BE2C (cell line): ENCODE data around the gene CPSF4.

Source experiments
- DNase-seq: peaks from one replicate; pipeline ENCODE4 v3.0.0-alpha.2; 2020
- H3K27me3 ChIP-seq: fragments of 250-450 bp; sonication (Bioruptor Pico); 2 replicates; pipeline ENCODE4 v1.5.1; 2020; ENCODE audit warnings: mild to moderate bottlenecking
- H3K36me3 ChIP-seq: fragments of 250-450 bp; sonication (Bioruptor Pico); 2 replicates; pipeline ENCODE4 v1.5.1; 2020; ENCODE audit warnings: mild to moderate bottlenecking
- H3K4me1 ChIP-seq: fragments of 250-450 bp; sonication (Bioruptor Pico); 2 replicates; pipeline ENCODE4 v1.5.1; 2020
- H3K4me3 ChIP-seq: 2 replicates; pipeline ENCODE4 v1.5.1; 2011; ENCODE audit warnings: low read depth, low read length
- H3K9me3 ChIP-seq: fragments of 250-450 bp; sonication (Bioruptor Pico); 2 replicates; pipeline ENCODE4 v1.5.1; 2020
- CTCF ChIP-seq: IDR thresholded peaks from 2 replicates; pipeline ENCODE4 v1.5.1; 2012; ENCODE audit warnings: mild to moderate bottlenecking, low read depth, low read length

CPSF4 gene

DNA sequence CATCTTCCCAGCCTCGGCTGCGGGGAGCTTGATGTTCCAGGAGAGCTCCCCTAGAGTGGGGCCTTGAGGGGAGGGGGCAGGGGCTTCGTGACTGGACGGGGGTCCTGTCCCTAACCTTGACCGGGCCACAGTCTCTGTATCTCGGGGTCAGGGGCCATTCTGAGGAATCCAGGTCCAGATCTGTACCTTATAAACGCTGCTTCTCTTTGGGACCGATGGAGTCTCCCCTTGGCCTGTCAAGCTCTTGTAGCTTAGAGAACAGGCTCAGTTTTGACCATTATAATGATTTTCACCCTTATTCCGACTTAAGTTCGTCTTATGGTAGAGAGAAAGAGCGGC lies 66.5 kb downstream of the CPSF4 start:
- Histone ChIP-seq H3K27me3 (no peaks in the 10 kb centered on the region), H3K4me1 (peaks cover 5% of the 10 kb centered on the region; the same call in 1 of the 2 replicates), H3K9me3 (no peaks in the 10 kb centered on the region), H3K36me3 (no peaks in the 10 kb centered on the region; the same call in 1 of the 2 replicates), H3K4me3 (peak overlapping the region; percentile 80)
- no peak for TF ChIP-seq CTCF
- no peak for DNase-seq
